GM23338 (cell line): ENCODE results near the gene COIL.

Source experiments
- EZH2 ChIP-seq: fragments of 200-600 bp; sonication (generic); IDR thresholded peaks from one replicate; pipeline ENCODE4 v1.8.0; 2017; ENCODE audit warnings: antibody characterized with exemption, mild to moderate bottlenecking, low read depth; ENCODE audit not compliant: unreplicated experiment
- NANOG ChIP-seq: IDR thresholded peaks from 2 replicates; pipeline ENCODE4 v1.6.1; 2016; ENCODE audit warnings: antibody characterized with exemption, borderline replicate concordance
- POLR2AphosphoS5 ChIP-seq: IDR thresholded peaks from 2 replicates; pipeline ENCODE4 v1.6.1; 2016; ENCODE audit warnings: antibody characterized with exemption, low read depth
- TF ChIP-seq, protein P1 (sequence below), 2 experiments: fragments of 200-600 bp in 1 of 2; sonication (generic) in 1 of 2; conservative IDR thresholded peaks; 2 replicates each; pipeline versions ENCODE4 v1.5.1 to v1.6.1; 2016 to 2017; ENCODE audit warnings: antibody characterized with exemption in 2 of 2, low read depth in 2 of 2, mild to moderate bottlenecking in 2 of 2, moderate library complexity in 1 of 2

DNA sequence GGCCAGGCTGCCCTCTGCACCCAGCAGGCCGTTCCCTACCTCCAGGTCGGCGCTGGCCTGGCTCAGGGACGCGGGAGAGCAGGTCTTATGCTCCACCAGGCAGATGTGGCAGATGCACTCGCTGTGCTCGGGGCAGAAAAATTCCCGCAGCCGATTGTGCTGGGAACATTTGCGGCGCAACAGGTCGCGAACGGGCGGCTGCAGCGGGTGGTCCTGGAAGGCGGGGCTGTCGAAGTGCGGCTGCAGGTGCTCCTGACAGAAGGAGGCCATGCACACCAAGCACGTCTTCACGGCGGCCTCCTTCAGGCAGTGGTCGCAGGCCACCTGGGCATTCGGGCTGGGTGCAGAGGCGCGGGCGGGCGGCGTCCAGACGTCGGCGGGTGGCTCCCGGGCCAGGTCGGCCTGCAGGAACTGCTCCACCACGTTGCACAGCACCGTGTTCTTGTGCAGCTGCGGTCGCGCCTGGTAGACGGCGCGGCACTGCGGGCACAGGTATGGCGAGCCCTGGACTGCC lies 47.4 kb downstream of the COIL start:
- TF ChIP-seq EZH2 (no peak), NANOG (no peak), POLR2AphosphoS5 (no peak)
- TF ChIP-seq, protein P1, sequence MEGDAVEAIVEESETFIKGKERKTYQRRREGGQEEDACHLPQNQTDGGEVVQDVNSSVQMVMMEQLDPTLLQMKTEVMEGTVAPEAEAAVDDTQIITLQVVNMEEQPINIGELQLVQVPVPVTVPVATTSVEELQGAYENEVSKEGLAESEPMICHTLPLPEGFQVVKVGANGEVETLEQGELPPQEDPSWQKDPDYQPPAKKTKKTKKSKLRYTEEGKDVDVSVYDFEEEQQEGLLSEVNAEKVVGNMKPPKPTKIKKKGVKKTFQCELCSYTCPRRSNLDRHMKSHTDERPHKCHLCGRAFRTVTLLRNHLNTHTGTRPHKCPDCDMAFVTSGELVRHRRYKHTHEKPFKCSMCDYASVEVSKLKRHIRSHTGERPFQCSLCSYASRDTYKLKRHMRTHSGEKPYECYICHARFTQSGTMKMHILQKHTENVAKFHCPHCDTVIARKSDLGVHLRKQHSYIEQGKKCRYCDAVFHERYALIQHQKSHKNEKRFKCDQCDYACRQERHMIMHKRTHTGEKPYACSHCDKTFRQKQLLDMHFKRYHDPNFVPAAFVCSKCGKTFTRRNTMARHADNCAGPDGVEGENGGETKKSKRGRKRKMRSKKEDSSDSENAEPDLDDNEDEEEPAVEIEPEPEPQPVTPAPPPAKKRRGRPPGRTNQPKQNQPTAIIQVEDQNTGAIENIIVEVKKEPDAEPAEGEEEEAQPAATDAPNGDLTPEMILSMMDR (conservative IDR thresholded peaks at IDR 0.05; ENCODE audit: low read depth in 2 of 2) = no peak
